Measurements from ENCODE around the gene SLC50A1.

- no peak for TF ChIP-seq POLR2A (IDR thresholded peaks at IDR 0.05; ENCODE audit: control extremely low read depth in 1 of 2, low read depth in 2 of 2, low read length in 2 of 2)
- TF ChIP-seq TAF1 (IDR thresholded peaks at IDR 0.05; ENCODE audit: low read depth, low read length) = no peak
- TF ChIP-seq RAD21 (IDR thresholded peaks at IDR 0.05 in 1 of 2, conservative IDR thresholded peaks at IDR 0.05 in 1 of 2; ENCODE audit: low read depth in 2 of 2, low read length in 2 of 2) = no peak
- no peak for TF ChIP-seq MAFK (IDR thresholded peaks at IDR 0.05; ENCODE audit: low read depth, low read length)
- TF ChIP-seq, protein P1, sequence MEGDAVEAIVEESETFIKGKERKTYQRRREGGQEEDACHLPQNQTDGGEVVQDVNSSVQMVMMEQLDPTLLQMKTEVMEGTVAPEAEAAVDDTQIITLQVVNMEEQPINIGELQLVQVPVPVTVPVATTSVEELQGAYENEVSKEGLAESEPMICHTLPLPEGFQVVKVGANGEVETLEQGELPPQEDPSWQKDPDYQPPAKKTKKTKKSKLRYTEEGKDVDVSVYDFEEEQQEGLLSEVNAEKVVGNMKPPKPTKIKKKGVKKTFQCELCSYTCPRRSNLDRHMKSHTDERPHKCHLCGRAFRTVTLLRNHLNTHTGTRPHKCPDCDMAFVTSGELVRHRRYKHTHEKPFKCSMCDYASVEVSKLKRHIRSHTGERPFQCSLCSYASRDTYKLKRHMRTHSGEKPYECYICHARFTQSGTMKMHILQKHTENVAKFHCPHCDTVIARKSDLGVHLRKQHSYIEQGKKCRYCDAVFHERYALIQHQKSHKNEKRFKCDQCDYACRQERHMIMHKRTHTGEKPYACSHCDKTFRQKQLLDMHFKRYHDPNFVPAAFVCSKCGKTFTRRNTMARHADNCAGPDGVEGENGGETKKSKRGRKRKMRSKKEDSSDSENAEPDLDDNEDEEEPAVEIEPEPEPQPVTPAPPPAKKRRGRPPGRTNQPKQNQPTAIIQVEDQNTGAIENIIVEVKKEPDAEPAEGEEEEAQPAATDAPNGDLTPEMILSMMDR (IDR thresholded peaks at IDR 0.05; ENCODE audit: control extremely low read depth in 1 of 3, insufficient read depth in 1 of 3, low read depth in 1 of 3, low read length in 3 of 3) = no peak
- TF ChIP-seq CEBPB (IDR thresholded peaks at IDR 0.05; ENCODE audit: low read depth, low read length) = no peak
- TF ChIP-seq, protein P2, sequence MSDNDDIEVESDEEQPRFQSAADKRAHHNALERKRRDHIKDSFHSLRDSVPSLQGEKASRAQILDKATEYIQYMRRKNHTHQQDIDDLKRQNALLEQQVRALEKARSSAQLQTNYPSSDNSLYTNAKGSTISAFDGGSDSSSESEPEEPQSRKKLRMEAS (IDR thresholded peaks at IDR 0.05) = no peak
- TF ChIP-seq PHF8 (conservative IDR thresholded peaks at IDR 0.05; ENCODE audit: low read depth, low read length) = no peak
These were observed 24.5 kb downstream of the SLC50A1 start for GRCh38 chr1:155160128-155160527.
